Ishikawa (cell line): ENCODE measurements around the gene EXOC4.

Source experiments
- CEBPB ChIP-seq: IDR thresholded peaks from 2 replicates; pipeline ENCODE4 v1.6.1; 2012
- CREB1 ChIP-seq: IDR thresholded peaks from 2 replicates; pipeline ENCODE4 v1.6.1; 2012; ENCODE audit warnings: low read depth
- EGR1 ChIP-seq: IDR thresholded peaks from 2 replicates; pipeline ENCODE4 v1.6.1; 2012
- EP300 ChIP-seq: IDR thresholded peaks from 2 replicates; pipeline ENCODE4 v1.6.1; 2012; ENCODE audit warnings: borderline replicate concordance
- RAD21 ChIP-seq: IDR thresholded peaks from 2 replicates; pipeline ENCODE4 v1.6.1; 2012; ENCODE audit warnings: low read depth
- REST ChIP-seq: IDR thresholded peaks from 2 replicates; pipeline ENCODE4 v1.6.1; 2012; ENCODE audit warnings: low read depth, mild to moderate bottlenecking
- TEAD4 ChIP-seq: IDR thresholded peaks from 2 replicates; pipeline ENCODE4 v1.6.1; 2012
- TF ChIP-seq, protein P1 (sequence below): IDR thresholded peaks from 2 replicates; pipeline ENCODE4 v1.6.1; 2012

GRCh38 chr7:134030460-134030865 is 777.6 kb downstream of the EXOC4 start:
- TF ChIP-seq EP300 (no peak), TEAD4 (no peak), CREB1 (no peak), RAD21 (no peak), EGR1 (no peak), REST (no peak), CEBPB (no peak)
- TF ChIP-seq, protein P1, sequence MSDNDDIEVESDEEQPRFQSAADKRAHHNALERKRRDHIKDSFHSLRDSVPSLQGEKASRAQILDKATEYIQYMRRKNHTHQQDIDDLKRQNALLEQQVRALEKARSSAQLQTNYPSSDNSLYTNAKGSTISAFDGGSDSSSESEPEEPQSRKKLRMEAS: no peak
